Measurements from ENCODE around the gene PDE11A. TPM values are rescaled to one million over a fixed set of nuclear protein-coding genes. Genes with fewer than 3 reads are reported as not detected.

Gene PDE11A
- total and polyA plus RNA-seq, 2 of the 8 experiments (the other 6 are each of a cell fraction or from before 2014, with no cell fraction given): 0.19 to 0.23 TPM

DNA sequence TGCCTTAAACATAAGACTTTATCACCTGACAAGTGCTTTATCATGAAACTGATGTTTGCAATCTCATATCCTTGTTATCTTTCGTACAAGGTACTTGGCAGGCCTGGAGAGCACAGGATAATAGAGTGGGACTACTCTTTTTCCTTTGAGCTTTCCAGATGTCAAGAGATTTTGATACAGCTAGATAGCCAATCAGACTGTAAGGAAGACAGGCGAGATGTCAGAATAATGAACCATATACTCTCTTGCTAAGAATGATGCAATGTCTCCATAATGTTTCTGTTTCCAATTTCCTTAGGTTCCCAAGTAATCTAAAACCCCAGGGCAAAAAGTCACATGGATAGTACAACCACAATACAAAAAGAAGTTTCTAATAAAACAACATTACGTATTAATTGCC is 313.1 kb downstream of the PDE11A start (continued):
- TF ChIP-seq, protein P1, sequence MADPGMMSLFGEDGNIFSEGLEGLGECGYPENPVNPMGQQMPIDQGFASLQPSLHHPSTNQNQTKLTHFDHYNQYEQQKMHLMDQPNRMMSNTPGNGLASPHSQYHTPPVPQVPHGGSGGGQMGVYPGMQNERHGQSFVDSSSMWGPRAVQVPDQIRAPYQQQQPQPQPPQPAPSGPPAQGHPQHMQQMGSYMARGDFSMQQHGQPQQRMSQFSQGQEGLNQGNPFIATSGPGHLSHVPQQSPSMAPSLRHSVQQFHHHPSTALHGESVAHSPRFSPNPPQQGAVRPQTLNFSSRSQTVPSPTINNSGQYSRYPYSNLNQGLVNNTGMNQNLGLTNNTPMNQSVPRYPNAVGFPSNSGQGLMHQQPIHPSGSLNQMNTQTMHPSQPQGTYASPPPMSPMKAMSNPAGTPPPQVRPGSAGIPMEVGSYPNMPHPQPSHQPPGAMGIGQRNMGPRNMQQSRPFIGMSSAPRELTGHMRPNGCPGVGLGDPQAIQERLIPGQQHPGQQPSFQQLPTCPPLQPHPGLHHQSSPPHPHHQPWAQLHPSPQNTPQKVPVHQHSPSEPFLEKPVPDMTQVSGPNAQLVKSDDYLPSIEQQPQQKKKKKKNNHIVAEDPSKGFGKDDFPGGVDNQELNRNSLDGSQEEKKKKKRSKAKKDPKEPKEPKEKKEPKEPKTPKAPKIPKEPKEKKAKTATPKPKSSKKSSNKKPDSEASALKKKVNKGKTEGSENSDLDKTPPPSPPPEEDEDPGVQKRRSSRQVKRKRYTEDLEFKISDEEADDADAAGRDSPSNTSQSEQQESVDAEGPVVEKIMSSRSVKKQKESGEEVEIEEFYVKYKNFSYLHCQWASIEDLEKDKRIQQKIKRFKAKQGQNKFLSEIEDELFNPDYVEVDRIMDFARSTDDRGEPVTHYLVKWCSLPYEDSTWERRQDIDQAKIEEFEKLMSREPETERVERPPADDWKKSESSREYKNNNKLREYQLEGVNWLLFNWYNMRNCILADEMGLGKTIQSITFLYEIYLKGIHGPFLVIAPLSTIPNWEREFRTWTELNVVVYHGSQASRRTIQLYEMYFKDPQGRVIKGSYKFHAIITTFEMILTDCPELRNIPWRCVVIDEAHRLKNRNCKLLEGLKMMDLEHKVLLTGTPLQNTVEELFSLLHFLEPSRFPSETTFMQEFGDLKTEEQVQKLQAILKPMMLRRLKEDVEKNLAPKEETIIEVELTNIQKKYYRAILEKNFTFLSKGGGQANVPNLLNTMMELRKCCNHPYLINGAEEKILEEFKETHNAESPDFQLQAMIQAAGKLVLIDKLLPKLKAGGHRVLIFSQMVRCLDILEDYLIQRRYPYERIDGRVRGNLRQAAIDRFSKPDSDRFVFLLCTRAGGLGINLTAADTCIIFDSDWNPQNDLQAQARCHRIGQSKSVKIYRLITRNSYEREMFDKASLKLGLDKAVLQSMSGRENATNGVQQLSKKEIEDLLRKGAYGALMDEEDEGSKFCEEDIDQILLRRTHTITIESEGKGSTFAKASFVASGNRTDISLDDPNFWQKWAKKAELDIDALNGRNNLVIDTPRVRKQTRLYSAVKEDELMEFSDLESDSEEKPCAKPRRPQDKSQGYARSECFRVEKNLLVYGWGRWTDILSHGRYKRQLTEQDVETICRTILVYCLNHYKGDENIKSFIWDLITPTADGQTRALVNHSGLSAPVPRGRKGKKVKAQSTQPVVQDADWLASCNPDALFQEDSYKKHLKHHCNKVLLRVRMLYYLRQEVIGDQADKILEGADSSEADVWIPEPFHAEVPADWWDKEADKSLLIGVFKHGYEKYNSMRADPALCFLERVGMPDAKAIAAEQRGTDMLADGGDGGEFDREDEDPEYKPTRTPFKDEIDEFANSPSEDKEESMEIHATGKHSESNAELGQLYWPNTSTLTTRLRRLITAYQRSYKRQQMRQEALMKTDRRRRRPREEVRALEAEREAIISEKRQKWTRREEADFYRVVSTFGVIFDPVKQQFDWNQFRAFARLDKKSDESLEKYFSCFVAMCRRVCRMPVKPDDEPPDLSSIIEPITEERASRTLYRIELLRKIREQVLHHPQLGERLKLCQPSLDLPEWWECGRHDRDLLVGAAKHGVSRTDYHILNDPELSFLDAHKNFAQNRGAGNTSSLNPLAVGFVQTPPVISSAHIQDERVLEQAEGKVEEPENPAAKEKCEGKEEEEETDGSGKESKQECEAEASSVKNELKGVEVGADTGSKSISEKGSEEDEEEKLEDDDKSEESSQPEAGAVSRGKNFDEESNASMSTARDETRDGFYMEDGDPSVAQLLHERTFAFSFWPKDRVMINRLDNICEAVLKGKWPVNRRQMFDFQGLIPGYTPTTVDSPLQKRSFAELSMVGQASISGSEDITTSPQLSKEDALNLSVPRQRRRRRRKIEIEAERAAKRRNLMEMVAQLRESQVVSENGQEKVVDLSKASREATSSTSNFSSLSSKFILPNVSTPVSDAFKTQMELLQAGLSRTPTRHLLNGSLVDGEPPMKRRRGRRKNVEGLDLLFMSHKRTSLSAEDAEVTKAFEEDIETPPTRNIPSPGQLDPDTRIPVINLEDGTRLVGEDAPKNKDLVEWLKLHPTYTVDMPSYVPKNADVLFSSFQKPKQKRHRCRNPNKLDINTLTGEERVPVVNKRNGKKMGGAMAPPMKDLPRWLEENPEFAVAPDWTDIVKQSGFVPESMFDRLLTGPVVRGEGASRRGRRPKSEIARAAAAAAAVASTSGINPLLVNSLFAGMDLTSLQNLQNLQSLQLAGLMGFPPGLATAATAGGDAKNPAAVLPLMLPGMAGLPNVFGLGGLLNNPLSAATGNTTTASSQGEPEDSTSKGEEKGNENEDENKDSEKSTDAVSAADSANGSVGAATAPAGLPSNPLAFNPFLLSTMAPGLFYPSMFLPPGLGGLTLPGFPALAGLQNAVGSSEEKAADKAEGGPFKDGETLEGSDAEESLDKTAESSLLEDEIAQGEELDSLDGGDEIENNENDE (IDR thresholded peaks at IDR 0.05; ENCODE audit: insufficient replicate concordance, low read length): no peak
- TF ChIP-seq RAD21 (IDR thresholded peaks at IDR 0.05 in 1 of 2, conservative IDR thresholded peaks at IDR 0.05 in 1 of 2; ENCODE audit: low read depth in 2 of 2, low read length in 2 of 2) (no peak), SAP30 (IDR thresholded peaks at IDR 0.05; ENCODE audit: insufficient read depth, insufficient replicate concordance, low read length) (no peak), SP2 (IDR thresholded peaks at IDR 0.05; ENCODE audit: low read length) (no peak), RBBP5 (IDR thresholded peaks at IDR 0.05; ENCODE audit: borderline replicate concordance, low read depth, low read length) (no peak), PHF8 (conservative IDR thresholded peaks at IDR 0.05; ENCODE audit: low read depth, low read length) (no peak), GTF2F1 (IDR thresholded peaks at IDR 0.05; ENCODE audit: borderline replicate concordance, low read depth, low read length) (no peak), BACH1 (IDR thresholded peaks at IDR 0.05; ENCODE audit: low read length) (no peak), POLR2A (IDR thresholded peaks at IDR 0.05; ENCODE audit: control extremely low read depth in 1 of 2, low read depth in 2 of 2, low read length in 2 of 2) (no peak), BCL11A (IDR thresholded peaks at IDR 0.05; ENCODE audit: low read depth in 2 of 2, low read length in 2 of 2) (no peak)
- TF ChIP-seq, protein P2, sequence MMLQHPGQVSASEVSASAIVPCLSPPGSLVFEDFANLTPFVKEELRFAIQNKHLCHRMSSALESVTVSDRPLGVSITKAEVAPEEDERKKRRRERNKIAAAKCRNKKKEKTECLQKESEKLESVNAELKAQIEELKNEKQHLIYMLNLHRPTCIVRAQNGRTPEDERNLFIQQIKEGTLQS (IDR thresholded peaks at IDR 0.05; ENCODE audit: insufficient read depth, low read depth, low read length): no peak

Data from H1 (cell line).